GM23338 (cell line): Measurements from ENCODE around the gene RETSAT. TPM values are rescaled to one million over a fixed set of nuclear protein-coding genes. Genes with fewer than 3 reads are reported as not detected.
A peak's percentile ranks its signal among the peaks of the same experiment; 100 is the strongest.

ENCODE experiments used
- ATAC-seq: fragments of 200-7000 bp; cut with Tn5 transposase; 3 replicates; pipeline ENCODE4 v1.9.1; 2020
- DNase-seq: peaks from one replicate; pipeline ENCODE4 v3.0.0-alpha.2; 2015; ENCODE audit warnings: low spot score
- H2AFZ ChIP-seq: fragments of 200-600 bp; sonication (generic); 2 replicates; pipeline ENCODE4 v1.8.0; 2016; ENCODE audit warnings: antibody characterized with exemption, mild to moderate bottlenecking, moderate library complexity
- H3F3A ChIP-seq: fragments of 200-600 bp; sonication (generic); replicated peaks from 2 replicates; pipeline ENCODE4 v1.8.0; 2017; ENCODE audit warnings: antibody characterized with exemption, mixed run types, low read depth
- H3K27ac ChIP-seq: fragments of 200-600 bp; sonication (generic); 2 replicates; pipeline ENCODE4 v1.6.1; 2016; ENCODE audit warnings: low read depth
- H3K27me3 ChIP-seq: fragments of 200-600 bp; sonication (generic); 2 replicates; pipeline ENCODE4 v1.8.0; 2016; ENCODE audit warnings: mild to moderate bottlenecking, mixed run types, moderate library complexity; ENCODE audit not compliant: insufficient read depth
- H3K36me3 ChIP-seq: fragments of 200-600 bp; sonication (generic); 2 replicates; pipeline ENCODE4 v1.8.0; 2016; ENCODE audit warnings: mild to moderate bottlenecking; ENCODE audit not compliant: insufficient read depth
- H3K4me1 ChIP-seq: fragments of 200-600 bp; sonication (generic); 2 replicates; pipeline ENCODE4 v1.8.0; 2016; ENCODE audit warnings: mild to moderate bottlenecking, moderate library complexity; ENCODE audit not compliant: insufficient read depth
- H3K4me2 ChIP-seq: fragments of 200-600 bp; sonication (generic); 2 replicates; pipeline ENCODE4 v1.7.1; 2017; ENCODE audit warnings: mixed run types
- H3K4me3 ChIP-seq: fragments of 200-600 bp; sonication (generic); 2 replicates; pipeline ENCODE4 v1.6.1; 2016; ENCODE audit warnings: mixed run types
- H3K79me2 ChIP-seq: fragments of 200-600 bp; sonication (generic); replicated peaks from 2 replicates; pipeline ENCODE4 v1.8.0; 2017; ENCODE audit warnings: mild to moderate bottlenecking; ENCODE audit not compliant: insufficient read depth
- H3K9me2 ChIP-seq: fragments of 200-600 bp; sonication (generic); 2 replicates; pipeline ENCODE4 v1.8.0; 2017; ENCODE audit not compliant: insufficient read depth
- H4K20me1 ChIP-seq: fragments of 200-600 bp; sonication (generic); replicated peaks from 2 replicates; pipeline ENCODE4 v1.8.0; 2017; ENCODE audit warnings: mild to moderate bottlenecking; ENCODE audit not compliant: insufficient read depth
- H3K27ac Mint-ChIP-seq: 2 replicates; pipeline ENCODE4 v1.8.0; 2020; ENCODE audit warnings: inconsistent platforms, mild to moderate bottlenecking, moderate library complexity, mixed read lengths
- H3K27me3 Mint-ChIP-seq: 3 replicates; pipeline ENCODE4 v1.8.0; 2022; ENCODE audit warnings: low read depth, mild to moderate bottlenecking, moderate library complexity, mixed read lengths, inconsistent platforms; ENCODE audit not compliant: insufficient read depth, poor library complexity
- H3K36me3 Mint-ChIP-seq: 3 replicates; pipeline ENCODE4 v1.8.0; 2021; ENCODE audit warnings: low read depth, mild to moderate bottlenecking, inconsistent platforms, moderate library complexity, mixed read lengths
- H3K4me1 Mint-ChIP-seq: 3 replicates; pipeline ENCODE4 v1.8.0; 2020; ENCODE audit warnings: mild to moderate bottlenecking, inconsistent platforms, mixed read lengths
- H3K4me3 Mint-ChIP-seq: 3 replicates; pipeline ENCODE4 v1.8.0; 2021; ENCODE audit warnings: moderate library complexity, mild to moderate bottlenecking, inconsistent platforms, mixed read lengths
- H3K9me3 Mint-ChIP-seq: 3 replicates; pipeline ENCODE4 v1.8.0; 2020; ENCODE audit warnings: moderate library complexity, mild to moderate bottlenecking, inconsistent platforms, mixed read lengths
- CREB1 ChIP-seq: fragments of 250-450 bp; sonication (Bioruptor Pico); IDR thresholded peaks from 2 replicates; pipeline ENCODE4 v1.5.0; 2020; ENCODE audit warnings: low read depth, mild to moderate bottlenecking, moderate library complexity
- CTCF ChIP-seq, 2 experiments: fragments of 200-600 bp in 1 of 2; sonication (generic) in 1 of 2; conservative IDR thresholded peaks; 2 replicates each; pipeline versions ENCODE4 v1.5.1 to v1.6.1; 2016 to 2017; ENCODE audit warnings: antibody characterized with exemption in 2 of 2, low read depth in 2 of 2, mild to moderate bottlenecking in 2 of 2, moderate library complexity in 1 of 2
- ETS1 ChIP-seq: IDR thresholded peaks from 2 replicates; pipeline ENCODE4 v1.6.1; 2016; ENCODE audit warnings: antibody characterized with exemption
- EZH2phosphoT487 ChIP-seq: fragments of 200-600 bp; sonication (generic); IDR thresholded peaks from one replicate; pipeline ENCODE4 v1.8.1; 2018; ENCODE audit warnings: antibody characterized with exemption; ENCODE audit not compliant: unreplicated experiment
- JUNB ChIP-seq: IDR thresholded peaks from one replicate; pipeline ENCODE4 v1.6.1; 2016; ENCODE audit warnings: antibody characterized with exemption; ENCODE audit not compliant: unreplicated experiment
- POLR2AphosphoS5 ChIP-seq: IDR thresholded peaks from 2 replicates; pipeline ENCODE4 v1.6.1; 2016; ENCODE audit warnings: antibody characterized with exemption, low read depth
- REST ChIP-seq: IDR thresholded peaks from one replicate; pipeline ENCODE4 v1.6.1; 2018; ENCODE audit warnings: antibody characterized with exemption; ENCODE audit not compliant: unreplicated experiment
- STAT1 ChIP-seq: IDR thresholded peaks from one replicate; pipeline ENCODE4 v1.6.1; 2016; ENCODE audit warnings: antibody characterized with exemption; ENCODE audit not compliant: unreplicated experiment
- ZNF114 ChIP-seq: fragments of 250-450 bp; sonication (Bioruptor Pico); IDR thresholded peaks from 2 replicates; pipeline ENCODE4 v1.5.0; 2020; ENCODE audit warnings: mild to moderate bottlenecking, moderate library complexity
- ZNF331 ChIP-seq: fragments of 250-450 bp; sonication (Bioruptor Pico); IDR thresholded peaks from 2 replicates; pipeline ENCODE4 v1.5.0; 2020; ENCODE audit warnings: low read depth, mild to moderate bottlenecking, moderate library complexity
- ZNF462 ChIP-seq: fragments of 250-450 bp; sonication (Bioruptor Pico); IDR thresholded peaks from 2 replicates; pipeline ENCODE4 v1.5.0; 2020; ENCODE audit warnings: mild to moderate bottlenecking, moderate library complexity
- polyA plus RNA-seq: library from polyadenylated mRNA; unstranded; fragments of >200 nt; fragmentation: Nextera tagmentation; extraction: Ambion mirVana; gene quantifications from 2 replicates; pipeline ENCODE4 v1.2.1, GENCODE V29; 2016
- total RNA-seq: library from RNA; depleted of rRNA; stranded (reverse); fragments of >200 nt; shearing (Covaris generic); gene quantifications from 2 replicates; pipeline ENCODE4 v1.2.3, GENCODE V29; 2014

The RETSAT gene
- total and polyA plus RNA-seq, 2 experiments from 2014 or later, result 2.3 to 16.4 TPM

DNA sequence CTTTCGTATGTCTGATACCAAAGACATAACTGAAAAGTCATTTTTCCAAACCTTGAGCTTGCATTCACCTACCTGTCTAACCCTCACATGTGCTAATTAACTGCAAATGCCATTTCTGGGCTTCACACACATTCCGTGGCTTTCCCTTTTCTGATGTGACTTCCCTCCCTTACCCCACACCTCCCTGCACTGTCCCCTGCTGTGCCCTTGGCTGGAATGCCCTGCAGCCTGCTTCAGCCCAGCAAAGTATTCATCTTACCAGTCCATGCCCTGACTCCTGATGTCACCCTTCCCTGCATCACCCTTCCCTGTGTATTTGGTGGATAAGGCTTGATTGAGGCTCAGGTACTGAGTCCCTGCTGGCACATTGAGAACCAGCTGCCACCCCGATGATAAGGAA is 12.2 kb downstream of the RETSAT start:
- Histone ChIP-seq H3K4me2 (no peak overlapping the region), H2AFZ (no peak overlapping the region), H3K4me3 (no peak overlapping the region), H3F3A (no peaks in the 10 kb centered on the region), H3K79me2 (no peaks in the 10 kb centered on the region), H3K4me1 (no peaks in the 10 kb centered on the region; the same call in 1 of the 2 replicates), H3K9me2 (no peaks in the 10 kb centered on the region), H3K36me3 (no peaks in the 10 kb centered on the region), H4K20me1 (no peaks in the 10 kb centered on the region; the same call in 1 of the 2 replicates), H3K27ac (no peak overlapping the region), H3K27me3 (no peaks in the 10 kb centered on the region)
- peak; percentile 27 for DNase-seq
- Mint-ChIP-seq H3K27ac (no peak overlapping the region), H3K27me3 (peaks cover 4% of the 10 kb centered on the region), H3K36me3 (peaks cover 4% of the 10 kb centered on the region; the same call in 1 of the 3 replicates), H3K4me3 (no peak overlapping the region), H3K4me1 (peaks cover 19% of the 10 kb centered on the region), H3K9me3 (no peaks in the 10 kb centered on the region)
- TF ChIP-seq CREB1 (CRISPR knock-in tag) (no peak), POLR2AphosphoS5 (no peak), CTCF (conservative IDR thresholded peaks at IDR 0.05; ENCODE audit: low read depth in 2 of 2) (no peak), ETS1 (no peak), ZNF462 (no peak), REST (no peak), JUNB (no peak), STAT1 (no peak), EZH2phosphoT487 (no peak), ZNF331 (no peak), ZNF114 (CRISPR knock-in tag) (no peak)
- peak; percentile 54 for ATAC-seq
